Stimulated activated CD8-positive, alpha-beta memory T cell treated with anti-CD3 and anti-CD28 coated beads, Interleukin-7, amount 100 ng/mL, for 1 hour (primary cell): ENCODE data around the gene RBCK1.
"Not testable (repeated sequence)": the region's sequence is repeated elsewhere in the genome, so short reads cannot be mapped to it uniquely, and the experiment has no call there.

Experiments used
- DNase-seq, 2 donors: peaks; one replicate each; pipeline ENCODE4 v3.0.0-alpha.2; 2020; ENCODE audit warnings: low read depth in 2 of 2

Gene RBCK1

GRCh38 chr20:376089-376488 lies 32.0 kb upstream of the RBCK1 start:
- no peak for DNase-seq

- no peak for DNase-seq
These were observed 31.3 kb upstream of the RBCK1 start for GRCh38 chr20:376750-377149.

- DNase-seq: not testable (repeated sequence)
These were observed 30.5 kb upstream of the RBCK1 start for GRCh38 chr20:377578-377977.

- no peak for DNase-seq
These were observed 29.1 kb upstream of the RBCK1 start for GRCh38 chr20:378961-379336.

- peak; percentile 25 for DNase-seq
These were observed 27.1 kb upstream of the RBCK1 start for GRCh38 chr20:380763-381580.

- DNase-seq: peak; percentile 32 to 42
These were observed 26.4 kb upstream of the RBCK1 start for GRCh38 chr20:381581-382290.

GRCh38 chr20:382291-383115 lies 25.6 kb upstream of the RBCK1 start:
- DNase-seq: no peak

DNA sequence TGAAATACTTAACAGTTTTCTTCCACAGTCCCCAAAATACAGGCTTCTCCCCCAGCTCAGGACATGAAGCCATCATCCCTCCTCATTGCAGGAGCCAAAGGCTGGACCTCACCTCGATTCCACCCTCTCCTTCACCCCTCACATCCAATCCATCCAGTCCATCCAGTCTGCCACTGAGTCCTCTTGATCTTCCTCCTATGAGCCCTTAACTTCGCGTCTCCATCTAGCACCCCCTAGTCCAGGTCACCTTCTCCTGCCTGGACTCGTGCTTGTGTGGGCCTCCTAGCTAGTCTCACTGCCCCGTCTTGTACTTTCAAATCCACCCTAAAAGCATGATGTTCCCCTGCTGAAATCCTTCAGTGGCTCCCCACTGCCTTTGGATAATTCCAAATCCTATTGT lies 24.2 kb upstream of the RBCK1 start:
- no peak for DNase-seq

DNA sequence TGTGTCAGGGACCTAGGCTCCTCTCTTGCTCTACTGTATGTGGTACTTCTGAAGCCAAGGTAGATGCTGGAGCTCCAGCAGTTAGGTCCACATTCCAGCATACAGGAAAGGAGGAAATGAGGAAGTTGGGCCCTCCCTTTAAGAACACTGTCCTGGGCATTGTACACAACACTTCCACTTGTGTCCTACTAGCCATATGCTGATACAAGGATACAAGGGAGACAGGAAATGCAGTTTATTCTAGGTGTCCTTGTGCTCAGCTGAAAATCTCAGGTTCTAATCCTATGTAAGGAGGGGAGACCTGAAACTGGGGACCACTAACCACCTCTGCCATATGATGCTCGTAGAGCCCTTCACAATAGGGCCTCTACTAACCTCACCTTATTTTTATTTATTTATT lies 23.4 kb upstream of the RBCK1 start:
- DNase-seq: no peak

DNA sequence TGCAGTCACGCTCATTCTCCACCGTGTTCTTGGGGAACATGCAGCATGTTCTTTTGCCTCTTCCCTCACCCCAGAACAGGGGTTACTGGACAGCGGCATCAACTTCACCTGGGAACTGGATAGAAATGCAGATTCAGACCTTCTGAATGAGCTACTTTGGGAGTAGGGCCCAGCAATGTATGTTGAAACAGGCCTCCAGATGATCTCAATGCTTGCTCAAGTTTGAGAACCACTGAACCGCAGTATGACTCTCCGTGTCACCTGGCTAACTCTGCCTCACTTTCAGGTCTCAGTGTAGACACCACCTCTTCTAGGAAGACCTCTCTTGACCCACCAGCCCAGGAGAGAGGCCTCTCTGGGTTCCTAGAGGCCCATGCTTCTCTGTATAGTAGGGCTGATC lies 22.7 kb upstream of the RBCK1 start:
- DNase-seq: no peak

- DNase-seq: not testable (repeated sequence)
These were observed 21.5 kb upstream of the RBCK1 start for GRCh38 chr20:386634-387033.

- no peak for DNase-seq
These were observed 20.6 kb upstream of the RBCK1 start for GRCh38 chr20:387520-387919.

DNA sequence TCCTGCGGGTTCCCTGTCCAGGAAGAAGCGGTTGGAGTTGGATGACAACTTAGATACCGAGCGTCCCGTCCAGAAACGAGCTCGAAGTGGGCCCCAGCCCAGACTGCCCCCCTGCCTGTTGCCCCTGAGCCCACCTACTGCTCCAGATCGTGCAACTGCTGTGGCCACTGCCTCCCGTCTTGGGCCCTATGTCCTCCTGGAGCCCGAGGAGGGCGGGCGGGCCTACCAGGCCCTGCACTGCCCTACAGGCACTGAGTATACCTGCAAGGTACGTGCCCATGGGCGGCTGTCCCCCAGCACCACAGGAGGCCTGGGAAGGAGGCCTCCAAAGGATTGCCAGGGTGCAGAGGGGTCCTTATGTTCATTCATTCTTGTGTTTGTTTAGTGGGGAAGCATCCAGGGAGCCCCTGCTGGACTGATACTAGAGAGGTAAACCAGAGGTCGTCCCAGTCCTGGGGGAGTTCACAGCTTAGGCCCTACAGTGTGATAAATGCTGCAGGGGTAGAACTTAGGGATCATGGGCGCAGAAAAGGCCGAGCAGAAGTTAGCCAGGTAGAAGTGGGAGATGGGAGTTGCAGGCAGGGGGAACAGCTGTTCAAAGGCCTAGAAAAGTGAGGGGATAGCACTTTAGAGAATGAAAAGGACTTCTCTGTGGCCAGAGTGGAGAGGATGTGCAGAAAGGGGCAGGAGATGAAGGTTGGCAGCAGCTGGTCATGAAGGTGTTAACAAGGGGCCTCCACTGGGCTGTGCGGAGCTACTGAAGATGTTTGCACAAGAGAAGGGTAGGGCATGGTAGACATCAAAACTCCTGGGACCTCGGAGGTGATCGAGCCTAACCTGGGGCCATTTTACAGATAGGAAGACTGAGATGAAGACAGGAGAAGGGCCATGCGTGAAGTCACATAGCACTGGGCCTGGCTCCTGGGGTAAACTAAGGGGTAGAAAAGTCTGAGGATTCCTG lies 19.8 kb upstream of the RBCK1 start:
- no peak for DNase-seq

- DNase-seq: no peak
These were observed 18.9 kb upstream of the RBCK1 start for GRCh38 chr20:389220-389619.

- DNase-seq: no peak
These were observed 16.9 kb upstream of the RBCK1 start for GRCh38 chr20:391041-391711.

GRCh38 chr20:393296-393695 lies 14.8 kb upstream of the RBCK1 start:
- not testable (repeated sequence) for DNase-seq

- no peak for DNase-seq
These were observed 11.9 kb upstream of the RBCK1 start for GRCh38 chr20:396252-396618.

GRCh38 chr20:396619-397431 lies 11.3 kb upstream of the RBCK1 start:
- no peak for DNase-seq

- no peak for DNase-seq
These were observed 10.5 kb upstream of the RBCK1 start for GRCh38 chr20:397432-398237.
